OCI-M1 (cell line): ENCODE results near the gene AASS.
"Not testable (repeated sequence)": the region's sequence is repeated elsewhere in the genome, so short reads cannot be mapped to it uniquely, and the experiment has no call there.

Experiments used
- DNase-seq: peaks from one replicate; lab custom pipeline; 2025; lab: John Stamatoyannopoulos, UW

The AASS gene

DNA sequence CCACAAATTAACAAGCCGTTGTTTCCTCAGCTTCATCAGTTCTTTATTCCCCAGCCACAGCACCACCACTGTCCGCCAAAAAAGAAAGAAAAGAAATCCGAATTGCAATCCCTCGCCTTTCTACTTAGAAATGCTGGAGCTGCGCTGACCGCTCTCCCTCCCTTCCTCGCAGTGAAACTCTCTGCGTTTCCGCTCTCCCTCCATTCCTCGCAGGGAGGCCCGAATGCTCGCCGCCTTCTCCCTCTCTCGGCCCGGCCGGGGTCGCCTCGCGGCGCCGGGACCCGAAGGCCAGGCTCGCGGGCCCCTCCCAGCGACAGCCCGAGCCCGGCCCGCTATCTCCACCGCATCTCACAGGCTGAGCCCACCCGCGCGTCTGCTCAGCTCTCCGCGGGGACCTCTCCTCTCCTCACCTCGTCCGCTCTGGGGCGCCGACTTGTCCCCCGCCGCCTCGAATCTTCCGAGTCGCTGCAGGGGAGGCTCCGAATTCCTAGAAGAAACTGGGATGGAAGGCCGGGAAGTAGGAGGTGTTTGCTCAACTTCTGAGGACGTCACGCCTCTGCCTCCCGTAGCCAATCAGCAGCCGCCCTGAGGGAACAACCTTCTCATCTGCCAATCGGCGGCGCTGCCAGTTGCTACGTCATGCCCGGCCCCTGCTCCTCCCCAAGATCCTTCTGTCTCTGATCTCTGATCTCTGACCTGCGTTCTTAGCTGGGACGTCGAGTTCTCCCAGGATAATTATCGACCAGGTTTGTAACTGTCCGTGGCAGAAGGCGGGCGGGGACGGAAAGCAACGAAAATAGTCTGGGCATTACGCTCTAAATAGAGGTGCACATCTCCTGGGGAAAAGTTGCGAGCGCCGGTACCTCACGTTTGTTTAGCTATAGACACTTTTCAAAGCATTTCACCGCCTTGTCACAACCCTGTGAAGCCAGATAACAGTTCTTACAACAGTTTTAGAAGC lies at the start of gene AASS:
TSS of gene AASS (minus strand) at position 499 of the 961 bp plus-strand sequence. CDS start 10,523 bp downstream, outside the sequence.
- DNase-seq = peak; percentile 91

- no peak for DNase-seq
Measured at GRCh38 chr7:122188785-122189184, 44.7 kb upstream of the AASS start.

DNA sequence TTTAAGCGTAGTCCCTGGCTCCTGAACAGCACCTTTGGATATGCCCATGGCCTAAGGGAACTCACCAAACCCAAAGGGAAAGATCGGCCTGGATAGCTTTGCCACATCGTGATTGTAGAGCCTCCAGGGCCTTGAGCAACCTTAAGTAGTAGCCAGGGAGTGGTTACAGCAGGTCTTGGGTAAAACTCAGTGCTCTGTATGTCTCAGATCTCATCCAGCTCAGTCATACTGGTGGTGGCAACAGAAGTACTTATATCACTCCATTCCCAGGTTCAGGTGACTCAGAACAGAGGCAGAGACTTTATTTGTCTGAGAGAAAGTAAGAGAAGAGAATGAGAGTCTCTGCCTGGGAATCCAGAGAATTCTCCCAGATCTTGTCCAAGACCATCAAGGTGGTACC lies 39.1 kb upstream of the AASS start:
- DNase-seq = no peak

DNA sequence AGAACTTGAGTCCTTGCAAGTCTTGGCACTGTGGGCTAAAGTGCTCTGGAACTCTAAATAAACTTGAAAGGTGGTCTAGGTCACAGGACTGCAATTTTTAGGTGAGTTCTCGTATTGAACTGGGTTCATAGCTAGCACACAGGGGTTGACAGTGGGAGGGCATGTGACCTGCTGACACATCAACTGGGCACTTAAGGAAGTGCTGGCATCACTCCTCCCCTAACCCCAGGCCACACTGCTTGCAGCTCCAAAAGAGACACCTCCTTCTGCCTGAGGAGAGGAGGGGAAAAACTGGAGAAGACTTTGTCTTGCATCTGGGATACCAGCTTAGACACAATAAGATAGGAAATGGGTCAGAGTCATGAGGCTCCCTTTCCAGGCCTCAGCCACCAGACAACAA lies 38.0 kb upstream of the AASS start:
- DNase-seq = no peak

DNA sequence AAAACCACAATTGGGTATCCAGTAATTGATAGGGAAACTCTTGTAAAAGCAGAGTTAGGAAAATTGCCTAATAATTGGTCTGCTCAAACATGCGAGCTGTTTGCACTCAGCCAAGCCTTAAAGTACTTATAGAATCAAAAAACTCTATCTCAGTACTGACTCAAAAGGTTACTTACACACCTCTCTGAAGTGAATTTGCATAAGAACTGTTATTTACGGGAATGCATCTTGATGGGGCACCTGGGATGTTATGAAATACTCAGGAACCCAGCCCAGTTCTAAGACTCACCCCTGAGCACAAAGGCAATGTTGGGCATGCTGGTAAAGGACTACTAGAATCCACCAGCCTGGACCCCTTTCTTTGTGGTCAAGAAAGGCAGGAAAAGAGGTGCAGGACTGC lies 28.1 kb upstream of the AASS start:
- DNase-seq = not testable (repeated sequence)

DNA sequence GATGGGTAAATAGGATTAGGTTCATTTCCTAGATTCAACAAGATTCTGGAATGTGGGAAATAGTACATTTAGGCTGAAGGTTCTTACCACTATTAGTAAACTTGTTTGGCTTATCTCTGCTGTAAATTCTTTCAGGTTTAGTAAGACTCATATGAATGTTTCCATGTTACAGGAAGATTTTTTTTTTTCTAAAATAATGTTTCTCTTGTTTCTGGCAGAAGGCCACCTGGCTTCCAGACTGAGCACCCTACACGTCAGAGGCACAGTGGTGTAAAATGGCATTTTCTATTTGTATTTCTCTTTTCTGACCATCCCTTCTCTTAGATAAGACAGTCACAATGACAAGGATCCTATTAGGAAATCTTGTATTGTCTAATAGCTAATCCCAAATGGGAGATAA lies 22.7 kb upstream of the AASS start:
- DNase-seq = no peak

DNA sequence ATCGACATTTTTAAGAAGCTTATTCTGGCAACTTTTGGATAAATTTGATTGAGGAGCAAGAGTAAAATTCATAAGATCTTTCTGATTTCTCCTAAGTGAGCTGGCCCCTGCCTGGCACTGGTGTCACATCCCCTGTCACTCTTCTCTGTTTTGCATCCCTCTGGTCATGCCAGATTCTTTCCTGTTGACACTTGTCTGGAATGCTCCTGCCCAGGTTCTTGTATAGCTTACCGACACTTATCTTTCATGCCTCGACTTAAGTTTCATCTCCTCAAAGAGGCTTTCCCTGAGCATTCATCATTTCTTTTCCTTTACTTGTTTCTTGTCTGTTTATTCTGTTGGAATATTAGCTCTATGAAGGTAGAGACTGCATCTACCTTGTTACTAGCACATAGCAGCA lies 22.2 kb upstream of the AASS start:
- no peak for DNase-seq

DNA sequence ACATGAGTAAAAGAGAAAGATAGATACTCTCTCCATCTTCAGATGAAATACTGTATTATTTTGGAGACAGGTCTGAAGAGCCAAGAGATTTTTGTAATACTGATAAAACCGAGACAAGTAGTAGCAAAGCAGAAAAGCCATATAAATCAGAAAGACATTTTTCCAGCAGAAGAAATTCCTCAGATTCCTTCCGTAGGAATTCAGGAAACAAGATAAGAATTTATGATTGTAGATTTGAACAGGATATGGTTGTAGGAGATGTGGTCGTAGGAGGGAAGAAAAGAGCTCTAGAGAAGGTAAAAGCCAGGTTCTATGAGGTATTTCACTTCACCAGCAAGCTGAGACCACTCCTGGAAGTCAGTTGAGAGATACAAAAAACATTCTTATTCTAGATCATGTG lies 17.6 kb upstream of the AASS start:
- DNase-seq = no peak

DNA sequence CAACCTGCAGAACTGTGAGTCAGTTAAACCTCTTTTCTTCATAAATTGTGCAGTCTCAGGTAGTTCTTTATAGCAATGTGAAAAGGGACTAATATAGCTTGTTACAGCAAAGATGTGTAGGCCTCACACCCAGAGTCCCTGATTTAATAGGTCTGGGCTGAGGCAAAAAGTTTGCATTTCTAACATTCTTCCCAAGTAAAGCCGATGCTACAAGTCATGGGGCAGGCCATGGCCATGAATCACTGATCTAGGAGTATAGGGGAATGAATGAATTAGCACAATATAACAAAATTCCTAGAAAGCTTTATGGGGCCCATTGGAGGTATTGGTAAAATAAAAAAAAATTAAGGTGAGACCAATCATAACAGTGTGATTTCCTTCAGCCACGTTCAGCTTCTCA lies 11.5 kb upstream of the AASS start:
- no peak for DNase-seq

- no peak for DNase-seq
Measured at GRCh38 chr7:122148878-122149277, 4.8 kb upstream of the AASS start.

- DNase-seq = no peak
Measured at GRCh38 chr7:122148081-122148480, 4.0 kb upstream of the AASS start.

DNA sequence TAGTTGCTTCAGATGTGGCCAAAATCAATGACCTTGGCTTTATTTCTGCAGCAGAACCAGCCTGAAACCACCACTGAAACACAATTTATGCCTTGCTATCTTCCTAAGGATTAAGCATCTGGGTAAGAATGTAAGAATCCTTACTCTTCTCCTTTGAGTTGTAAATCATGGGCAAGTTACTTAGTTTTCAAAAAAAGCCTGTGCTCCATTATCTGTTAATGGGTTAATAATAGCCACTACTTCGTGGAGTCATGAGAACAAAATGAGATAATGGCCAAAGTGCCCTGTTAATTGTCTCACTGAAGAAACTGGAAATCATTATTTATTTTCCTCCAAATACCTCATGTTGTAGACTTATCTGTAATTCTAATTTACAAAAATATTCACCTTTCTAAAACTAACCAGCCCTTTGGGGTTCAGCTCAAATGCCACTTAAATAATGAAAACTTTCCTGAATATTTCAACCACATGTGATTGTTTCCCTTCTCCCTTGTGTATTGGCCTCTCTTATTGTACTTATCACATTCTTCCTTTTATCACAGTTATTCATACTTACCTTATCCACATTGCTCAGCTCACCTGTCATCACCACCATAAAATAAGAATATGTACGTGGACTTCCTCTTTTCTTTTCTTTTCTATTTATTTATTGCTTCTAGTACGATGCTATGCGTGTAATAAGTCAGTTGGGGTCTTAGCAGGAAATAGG lies 2.0 kb upstream of the AASS start:
- no peak for DNase-seq

- peak; percentile 31 for DNase-seq
Measured at GRCh38 chr7:122143376-122143750, 686 bp downstream of the AASS start.

- no peak for DNase-seq
Measured at GRCh38 chr7:122140918-122141317, 3.1 kb downstream of the AASS start.

DNA sequence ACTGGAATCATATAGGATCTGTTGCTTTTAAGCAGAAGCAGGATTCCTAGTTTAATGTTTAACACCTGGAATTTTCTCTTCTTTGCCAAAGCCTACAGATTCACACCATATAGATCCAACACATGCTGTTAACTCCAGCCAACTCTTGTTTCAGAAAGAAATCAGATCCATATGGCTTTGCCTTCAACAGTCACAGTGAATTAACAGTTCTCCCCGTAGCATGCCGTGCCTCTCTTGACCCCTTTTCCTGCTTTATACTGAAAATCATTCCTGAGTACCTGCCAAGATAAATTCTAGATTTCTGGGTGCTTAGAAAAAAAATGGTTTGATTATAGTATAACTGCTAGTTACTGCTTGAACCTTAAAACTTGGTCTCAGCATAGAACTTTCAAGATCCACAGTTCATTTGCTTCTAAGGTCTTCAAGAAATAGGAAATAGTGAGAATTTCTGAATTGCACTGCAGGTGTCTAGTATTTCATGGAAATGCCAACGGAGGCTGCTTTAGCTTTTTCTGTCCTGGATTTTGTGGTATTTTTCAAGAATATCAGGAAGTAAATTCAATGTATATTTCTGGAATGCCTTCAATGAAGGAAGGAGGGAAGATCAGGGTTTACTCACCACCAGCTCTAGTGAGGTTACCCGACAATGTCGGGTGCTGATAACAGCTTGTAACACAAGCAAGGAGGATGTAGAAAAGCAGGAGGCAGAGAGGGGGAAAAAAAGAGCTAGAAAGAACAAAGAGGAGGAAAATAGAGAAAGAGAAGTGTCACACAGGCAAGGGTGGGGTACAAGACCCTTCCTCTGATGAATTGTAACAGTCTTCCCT lies 6.6 kb downstream of the AASS start:
- DNase-seq = peak; percentile 61

DNA sequence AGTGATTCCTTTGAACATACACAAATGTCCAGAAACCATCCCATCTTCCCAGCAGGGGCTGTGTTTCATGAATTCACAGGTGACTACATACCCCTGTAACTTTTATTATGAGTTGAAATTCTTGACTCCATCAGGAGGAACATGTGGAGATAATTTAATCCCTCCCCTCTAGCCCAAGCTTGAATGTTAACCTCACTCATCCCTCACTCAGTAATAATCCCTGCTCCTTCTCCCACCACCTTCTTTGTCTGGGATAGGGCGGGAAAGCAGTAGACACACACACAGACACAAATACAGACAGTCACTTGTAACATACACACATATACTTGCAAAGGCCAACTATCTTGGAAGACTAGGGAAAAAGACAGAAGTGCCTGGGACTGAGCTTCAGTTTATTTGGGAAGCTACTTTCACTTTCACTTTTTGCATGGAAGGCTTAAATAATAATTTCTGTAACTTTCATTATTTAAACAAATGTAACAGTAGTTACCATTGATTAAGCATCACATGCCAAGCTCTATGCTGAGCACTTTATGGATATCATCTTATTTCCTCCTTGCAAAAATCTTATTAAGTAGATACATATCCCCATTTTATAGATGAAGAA lies 7.3 kb downstream of the AASS start:
- DNase-seq = peak; percentile 61

DNA sequence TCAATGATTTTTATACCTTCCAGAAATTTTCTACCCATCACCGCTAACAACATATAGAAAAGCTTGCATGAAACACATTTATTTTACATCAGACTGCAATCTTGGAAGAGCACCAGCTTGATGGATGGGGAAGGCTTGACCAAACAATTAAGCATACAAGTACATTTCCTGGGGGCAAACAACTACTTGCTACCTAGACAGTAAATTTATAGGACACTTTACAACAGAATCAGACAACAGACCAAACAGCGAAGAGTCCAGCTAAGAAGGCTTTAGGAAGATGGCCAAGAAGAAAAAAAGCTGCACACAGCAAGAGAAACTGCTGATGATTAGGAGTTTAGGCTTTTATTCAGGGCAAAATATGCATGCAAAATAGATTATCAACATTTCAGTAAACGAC lies 8.0 kb downstream of the AASS start:
- no peak for DNase-seq

DNA sequence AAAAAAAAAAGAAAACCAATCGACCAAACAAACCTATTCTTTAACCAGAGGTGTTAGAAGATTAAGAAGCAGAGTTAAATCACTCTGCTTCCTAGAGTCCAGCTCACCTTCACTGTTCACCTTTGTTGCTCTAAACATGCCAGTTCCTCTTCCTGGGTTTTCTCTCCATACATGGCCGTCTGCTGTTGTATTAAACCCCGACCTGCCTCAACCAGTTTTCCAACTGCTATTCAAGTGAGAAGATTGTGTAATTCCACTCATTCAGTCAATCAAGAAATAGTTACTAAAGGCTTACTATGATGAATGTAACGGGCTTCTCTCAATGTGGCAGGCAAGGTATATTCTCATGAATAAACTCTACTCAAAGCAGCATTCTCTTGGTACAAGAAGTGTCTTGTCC lies 8.8 kb downstream of the AASS start:
- DNase-seq = no peak

DNA sequence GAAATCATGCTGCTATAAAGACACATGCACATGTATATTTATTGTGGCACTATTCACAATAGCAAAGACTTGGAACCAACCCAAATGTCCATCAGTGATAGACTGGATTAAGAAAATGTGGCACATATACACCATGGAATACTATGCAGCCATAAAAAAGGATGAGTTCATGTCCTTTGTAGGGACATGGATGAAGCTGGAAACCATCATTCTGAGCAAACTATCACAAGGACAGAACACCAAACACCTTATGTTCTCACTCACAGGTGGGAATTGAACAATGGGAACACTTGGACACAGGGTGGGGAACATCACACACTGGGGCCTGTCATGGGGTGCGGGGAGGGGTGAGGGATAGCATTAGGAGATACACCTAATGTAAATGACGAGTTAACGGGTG lies 9.3 kb downstream of the AASS start:
- DNase-seq = not testable (repeated sequence)

DNA sequence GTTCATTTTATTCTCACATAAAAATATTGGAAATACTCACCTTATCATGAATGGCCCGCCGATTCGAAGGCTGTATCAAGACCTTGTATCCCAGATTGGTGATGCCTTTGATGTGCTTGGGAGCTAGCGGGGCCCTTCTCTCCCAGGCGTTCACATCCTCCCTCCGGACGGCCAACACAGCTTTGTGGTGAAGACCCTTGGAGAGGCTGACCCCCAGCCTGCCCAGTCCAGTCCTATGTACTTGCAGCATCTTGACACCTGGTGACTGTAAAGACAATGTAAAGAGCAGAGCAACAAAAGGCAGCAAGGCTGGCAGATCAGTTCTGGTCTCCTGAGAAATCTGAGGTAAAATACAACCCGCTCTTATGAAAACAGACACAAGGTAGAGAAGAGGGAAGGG lies 10.6 kb downstream of the AASS start:
- DNase-seq = no peak

- DNase-seq = no peak
Measured at GRCh38 chr7:122132341-122132740, 11.7 kb downstream of the AASS start.

- no peak for DNase-seq
Measured at GRCh38 chr7:122123746-122124145, 20.3 kb downstream of the AASS start.
